CD4-positive, alpha-beta T cell treated with Interleukin-15 for 1 hour (primary cell): ENCODE data around the gene ANAPC5.
"Not testable (repeated sequence)": the region's sequence is repeated elsewhere in the genome, so short reads cannot be mapped to it uniquely, and the experiment has no call there.

Experiments
- DNase-seq: peaks from one replicate; pipeline ENCODE4 v3.0.0-alpha.2; 2020

The ANAPC5 gene

GRCh38 chr12:121284551-121285390 is 67.4 kb downstream of the ANAPC5 start:
- no peak for DNase-seq

- DNase-seq: no peak
Observed at GRCh38 chr12:121283841-121284240, 68.4 kb downstream of the ANAPC5 start.

GRCh38 chr12:121283388-121283787 is 68.8 kb downstream of the ANAPC5 start:
- DNase-seq: no peak

GRCh38 chr12:121282910-121283309 is 69.3 kb downstream of the ANAPC5 start:
- DNase-seq: not testable (repeated sequence)

- no peak for DNase-seq
Observed at GRCh38 chr12:121282072-121282742, 70.0 kb downstream of the ANAPC5 start.

GRCh38 chr12:121281116-121281515 is 71.1 kb downstream of the ANAPC5 start:
- not testable (repeated sequence) for DNase-seq

GRCh38 chr12:121280531-121280930 is 71.7 kb downstream of the ANAPC5 start:
- not testable (repeated sequence) for DNase-seq

- DNase-seq: no peak
Observed at GRCh38 chr12:121279507-121279915, 72.7 kb downstream of the ANAPC5 start.

- no peak for DNase-seq
Observed at GRCh38 chr12:121279071-121279375, 73.2 kb downstream of the ANAPC5 start.

- DNase-seq: peak; percentile 74
Observed at GRCh38 chr12:121278169-121279070, 73.8 kb downstream of the ANAPC5 start.

GRCh38 chr12:121277374-121277759 is 74.8 kb downstream of the ANAPC5 start:
- no peak for DNase-seq

GRCh38 chr12:121274036-121274763 is 78.0 kb downstream of the ANAPC5 start:
- DNase-seq: no peak

GRCh38 chr12:121273364-121273896 is 78.8 kb downstream of the ANAPC5 start:
- no peak for DNase-seq

- DNase-seq: no peak
Observed at GRCh38 chr12:121267822-121268221, 84.4 kb downstream of the ANAPC5 start.

- DNase-seq: no peak
Observed at GRCh38 chr12:121264951-121265515, 87.2 kb downstream of the ANAPC5 start.

GRCh38 chr12:121264135-121264534 is 88.1 kb downstream of the ANAPC5 start:
- DNase-seq: no peak

- DNase-seq: no peak
Observed at GRCh38 chr12:121263206-121263935, 88.8 kb downstream of the ANAPC5 start.

GRCh38 chr12:121261398-121261797 is 90.8 kb downstream of the ANAPC5 start:
- no peak for DNase-seq

- peak; percentile 15 for DNase-seq
Observed at GRCh38 chr12:121260091-121260490, 92.1 kb downstream of the ANAPC5 start.

GRCh38 chr12:121259074-121259473 is 93.1 kb downstream of the ANAPC5 start:
- DNase-seq: peak; percentile 5
